Measurements from ENCODE around the gene MAP4K4. TPM values are rescaled to one million over a fixed set of nuclear protein-coding genes. Genes with fewer than 3 reads are reported as not detected.
A peak's percentile ranks its signal among the peaks of the same experiment; 100 is the strongest.

The MAP4K4 gene
- total RNA-seq, 1 experiment from 2014 or later = 252 TPM

DNA sequence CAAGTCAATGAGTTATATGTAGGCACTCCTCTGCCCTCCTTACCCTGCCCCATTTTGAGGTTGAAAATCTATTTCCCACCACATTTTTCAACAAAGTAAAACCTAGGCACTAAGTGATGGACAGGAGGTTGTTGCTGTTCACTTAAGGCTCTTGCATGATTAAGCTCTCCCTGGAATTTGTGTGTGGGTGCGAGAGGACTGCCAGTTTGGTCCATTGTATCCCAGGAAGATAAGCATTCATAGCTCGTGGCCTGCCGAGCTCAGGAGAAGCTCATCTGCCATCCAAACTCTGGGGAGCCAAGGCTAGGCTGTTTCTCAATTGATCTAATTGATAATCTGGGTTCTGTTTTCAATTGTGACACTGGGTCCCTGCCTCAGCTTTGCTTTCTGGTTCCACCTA is 4.7 kb upstream of the MAP4K4 start:
- DNase-seq (ENCODE audit: low read depth) = no peak

DNA sequence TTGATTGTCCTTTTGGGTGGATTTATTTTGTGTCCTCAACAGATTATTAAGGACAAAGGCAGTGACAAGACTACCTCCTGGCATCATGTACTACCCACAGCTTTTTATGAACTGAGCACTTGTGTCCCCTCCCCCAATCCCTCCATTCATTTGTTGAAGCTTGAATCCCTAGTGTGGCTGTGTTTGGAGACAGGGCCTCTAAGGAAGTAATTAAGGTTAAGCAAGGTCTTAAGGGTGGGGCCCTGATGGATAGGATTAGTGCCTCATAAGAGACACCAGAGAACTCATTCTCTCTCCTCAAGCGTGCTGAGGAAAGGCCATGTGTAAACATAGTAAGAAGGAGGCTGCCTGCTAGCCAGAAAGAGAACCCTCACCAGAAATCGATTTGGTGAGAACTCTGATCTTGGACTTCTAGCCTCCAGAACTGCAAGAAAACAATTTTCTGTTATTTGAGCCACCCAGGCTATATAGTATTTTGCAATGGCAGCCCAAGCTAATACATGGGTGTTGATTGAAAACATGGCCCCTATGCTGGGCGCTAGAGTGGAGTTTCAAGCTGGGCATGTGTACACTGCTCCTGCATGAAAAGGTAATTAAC is 3.4 kb upstream of the MAP4K4 start:
- no peak for DNase-seq (ENCODE audit: low read depth)

DNA sequence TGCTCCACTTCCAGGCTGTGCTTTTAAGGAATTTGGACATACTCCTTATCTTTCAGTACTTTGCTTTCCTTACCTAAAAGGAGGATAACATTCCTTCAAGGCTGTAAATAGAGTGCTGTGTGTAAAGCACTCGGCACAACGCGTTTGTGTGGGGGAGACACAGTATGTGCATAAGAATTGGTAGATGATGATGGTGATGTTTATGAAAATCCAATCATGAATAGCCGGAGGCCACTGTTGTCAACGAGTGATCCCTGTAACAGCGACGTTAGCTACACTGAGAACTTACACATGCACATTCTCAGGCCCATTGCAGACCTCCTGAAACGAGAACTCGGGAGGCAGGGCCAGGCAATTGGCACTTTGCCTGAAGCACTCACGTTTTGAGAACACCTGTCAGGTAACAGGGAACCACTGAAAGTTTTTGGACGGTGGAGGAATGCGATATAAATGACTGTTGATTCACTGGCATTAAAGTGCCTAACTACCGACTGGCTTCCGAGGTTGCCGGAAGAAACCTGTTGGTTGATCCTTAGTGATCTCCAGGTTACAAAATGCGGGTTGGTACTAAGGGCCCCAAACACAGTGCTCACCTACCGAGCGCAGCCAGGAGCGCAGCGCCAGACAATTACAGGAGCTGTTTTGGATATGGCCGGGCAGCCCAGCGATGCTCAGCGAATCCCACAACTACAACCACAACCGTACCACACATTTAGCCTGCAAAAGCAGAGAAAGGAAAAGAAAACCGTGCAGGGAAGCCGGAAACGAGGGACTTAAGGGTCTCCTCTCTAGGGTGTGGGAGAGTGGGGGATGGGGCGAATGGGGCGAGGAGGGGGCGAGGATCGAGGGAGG is 1.0 kb upstream of the MAP4K4 start:
- DNase-seq (ENCODE audit: low read depth) = no peak

DNA sequence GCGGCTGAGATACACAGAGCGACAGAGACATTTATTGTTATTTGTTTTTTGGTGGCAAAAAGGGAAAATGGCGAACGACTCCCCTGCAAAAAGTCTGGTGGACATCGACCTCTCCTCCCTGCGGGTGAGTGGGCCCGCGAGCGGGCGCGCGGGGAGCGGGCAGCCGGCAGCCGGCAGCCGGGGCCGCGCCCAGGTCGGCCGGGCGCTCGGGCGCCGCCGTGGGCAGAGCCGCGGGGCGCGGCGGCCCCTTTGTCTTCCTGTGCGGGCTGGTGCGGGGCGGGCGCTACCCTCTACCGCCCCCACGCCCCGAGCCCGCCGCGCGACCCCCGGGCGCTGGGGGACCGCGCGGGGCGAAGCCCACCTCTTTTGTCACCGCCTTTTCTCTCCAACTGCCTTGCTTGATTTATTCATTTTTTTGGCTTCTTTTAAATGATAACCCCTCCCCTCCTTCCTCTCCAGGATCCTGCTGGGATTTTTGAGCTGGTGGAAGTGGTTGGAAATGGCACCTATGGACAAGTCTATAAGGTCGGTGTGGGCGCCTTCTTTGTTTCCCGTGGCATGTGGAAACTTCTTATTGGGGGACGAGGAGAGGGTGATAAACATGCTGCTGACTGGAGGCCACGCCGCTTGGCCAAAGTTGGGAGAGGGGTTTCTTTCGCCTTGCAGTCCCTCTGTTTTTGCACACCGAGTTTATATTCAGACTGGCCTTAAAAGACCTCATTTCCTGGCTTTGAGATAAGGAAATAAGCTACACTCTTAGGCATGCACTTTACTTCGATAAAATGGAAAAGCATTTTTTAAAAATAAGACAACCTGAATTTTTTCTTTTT is 722 bp downstream of the MAP4K4 start:
- DNase-seq (ENCODE audit: low read depth) = no peak

DNA sequence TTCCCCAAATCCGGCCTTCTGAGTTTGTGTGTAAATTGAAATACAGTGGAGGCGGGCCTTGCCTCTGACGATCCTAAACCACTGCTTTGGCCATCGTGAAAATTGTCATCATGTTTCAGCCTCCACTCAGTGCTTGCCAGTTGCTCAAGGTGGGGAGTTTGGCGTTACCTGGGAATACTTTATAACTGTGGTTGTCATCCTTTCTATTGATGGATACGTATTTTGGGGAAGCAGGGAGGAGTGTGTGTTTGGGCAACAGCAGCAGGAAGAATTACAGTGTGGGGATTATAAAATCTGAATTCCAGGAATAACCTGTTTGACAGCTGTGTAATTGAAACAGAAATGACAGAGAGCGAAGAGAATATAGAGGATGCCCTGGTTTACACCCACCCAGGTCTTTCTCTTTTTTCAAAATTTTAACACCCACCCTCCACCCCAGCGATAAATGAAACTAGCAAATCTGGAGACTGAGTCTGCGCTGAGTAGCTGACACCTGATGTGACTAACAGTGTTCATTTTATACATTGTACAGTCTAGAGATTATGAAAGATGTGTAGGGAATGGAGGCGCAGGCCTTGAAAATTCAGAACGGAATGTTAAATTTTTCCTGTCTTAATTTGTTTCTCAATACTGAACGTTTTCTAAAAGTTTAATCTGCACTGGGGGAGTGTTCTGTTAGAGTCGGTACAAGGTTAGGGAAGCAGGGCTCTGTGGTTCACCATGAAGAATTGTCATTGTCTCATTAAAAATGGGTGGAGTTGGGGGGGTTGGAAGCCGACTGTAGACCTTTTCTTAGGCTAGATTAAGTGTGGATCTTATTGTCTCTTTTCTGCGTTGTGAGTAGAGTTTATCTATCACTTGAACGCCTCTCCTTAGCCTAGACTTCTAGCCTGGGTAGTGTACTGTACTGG is 1.6 kb downstream of the MAP4K4 start:
- DNase-seq (ENCODE audit: low read depth) = no peak

- peak; percentile 46 for DNase-seq (ENCODE audit: low read depth)
Measured at GRCh38 chr2:101699755-101700461, 2.4 kb downstream of the MAP4K4 start.

DNA sequence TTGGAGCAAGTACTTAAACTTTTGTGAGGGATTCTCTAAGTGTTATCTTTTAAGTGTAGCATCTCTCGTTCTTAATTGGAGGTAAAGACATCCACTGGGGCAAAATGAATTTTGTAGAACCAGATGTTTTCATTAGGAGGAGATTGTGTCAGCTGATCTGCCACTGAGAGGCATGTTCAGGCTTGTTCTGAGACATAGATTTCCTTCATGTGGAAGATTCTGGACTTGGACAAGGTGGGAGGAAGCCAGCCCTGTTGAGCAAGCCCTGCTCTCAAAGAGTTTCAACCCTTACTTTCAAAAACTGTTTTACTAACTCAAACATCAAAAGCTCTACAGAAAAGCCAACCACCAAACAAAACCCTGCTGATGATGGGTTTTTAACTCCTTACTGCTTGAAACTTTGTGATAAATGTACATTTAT is 6.5 kb downstream of the MAP4K4 start:
- peak; percentile 70 for DNase-seq (ENCODE audit: low read depth)

- peak; percentile 89 for DNase-seq (ENCODE audit: low read depth)
Measured at GRCh38 chr2:101704816-101705578, 7.5 kb downstream of the MAP4K4 start.

DNA sequence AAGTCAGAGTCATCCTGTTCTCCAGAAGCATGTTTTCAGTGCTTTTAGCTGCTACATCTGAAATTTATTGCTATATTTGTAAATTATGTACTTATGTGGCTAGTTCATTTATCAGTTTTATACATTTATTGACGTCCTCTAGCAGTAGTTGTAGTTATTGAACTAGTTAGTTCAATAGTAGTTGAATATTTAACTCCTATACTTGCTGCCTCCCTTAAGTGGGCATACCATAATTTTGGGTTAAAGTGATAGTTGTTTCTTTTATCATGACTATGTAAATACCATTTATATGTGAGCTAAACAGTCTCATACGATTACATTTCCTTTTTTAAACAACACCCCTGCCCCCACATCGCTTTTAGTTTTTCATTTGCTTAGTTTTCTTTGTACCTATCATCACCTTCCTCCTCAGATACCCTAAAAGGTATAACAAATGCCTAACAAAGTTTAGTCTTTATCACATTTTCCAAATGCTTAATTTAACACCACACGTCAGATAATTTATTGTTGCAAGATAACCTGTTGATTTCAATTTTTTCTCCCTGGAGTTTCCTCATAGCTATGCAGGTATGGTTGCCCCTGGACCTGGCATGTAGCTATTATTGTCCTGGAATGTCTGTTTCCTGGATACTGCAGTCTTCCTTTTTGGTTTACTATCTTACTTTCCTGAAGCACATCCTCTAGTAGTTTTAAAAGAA is 8.8 kb downstream of the MAP4K4 start:
- no peak for DNase-seq (ENCODE audit: low read depth)

- no peak for DNase-seq (ENCODE audit: low read depth)
Measured at GRCh38 chr2:101706819-101707177, 9.3 kb downstream of the MAP4K4 start.

DNA sequence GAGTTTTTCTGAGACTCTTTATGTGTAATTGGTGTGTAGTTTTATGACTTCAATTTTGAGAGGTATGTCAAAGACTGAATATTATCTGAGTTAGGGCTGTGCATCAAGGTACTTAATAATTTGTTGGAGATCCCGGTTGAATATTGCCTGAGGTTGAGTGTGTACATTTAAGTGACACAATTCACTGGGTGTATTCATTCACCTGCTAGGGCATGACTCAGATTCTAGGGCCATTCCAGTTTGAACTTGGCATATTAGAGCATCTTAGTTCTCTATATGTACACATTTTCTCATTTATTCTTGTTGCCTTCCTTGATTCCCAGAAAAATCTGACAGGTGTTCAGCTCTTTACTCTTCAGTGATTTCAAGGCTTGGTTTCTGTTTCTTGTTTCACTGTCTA is 12.5 kb downstream of the MAP4K4 start:
- no peak for DNase-seq (ENCODE audit: low read depth)

- peak; percentile 44 for DNase-seq (ENCODE audit: low read depth)
Measured at GRCh38 chr2:101710471-101711318, 13.2 kb downstream of the MAP4K4 start.

GRCh38 chr2:101714118-101714517 is 16.6 kb downstream of the MAP4K4 start:
- DNase-seq (ENCODE audit: low read depth) = no peak

DNA sequence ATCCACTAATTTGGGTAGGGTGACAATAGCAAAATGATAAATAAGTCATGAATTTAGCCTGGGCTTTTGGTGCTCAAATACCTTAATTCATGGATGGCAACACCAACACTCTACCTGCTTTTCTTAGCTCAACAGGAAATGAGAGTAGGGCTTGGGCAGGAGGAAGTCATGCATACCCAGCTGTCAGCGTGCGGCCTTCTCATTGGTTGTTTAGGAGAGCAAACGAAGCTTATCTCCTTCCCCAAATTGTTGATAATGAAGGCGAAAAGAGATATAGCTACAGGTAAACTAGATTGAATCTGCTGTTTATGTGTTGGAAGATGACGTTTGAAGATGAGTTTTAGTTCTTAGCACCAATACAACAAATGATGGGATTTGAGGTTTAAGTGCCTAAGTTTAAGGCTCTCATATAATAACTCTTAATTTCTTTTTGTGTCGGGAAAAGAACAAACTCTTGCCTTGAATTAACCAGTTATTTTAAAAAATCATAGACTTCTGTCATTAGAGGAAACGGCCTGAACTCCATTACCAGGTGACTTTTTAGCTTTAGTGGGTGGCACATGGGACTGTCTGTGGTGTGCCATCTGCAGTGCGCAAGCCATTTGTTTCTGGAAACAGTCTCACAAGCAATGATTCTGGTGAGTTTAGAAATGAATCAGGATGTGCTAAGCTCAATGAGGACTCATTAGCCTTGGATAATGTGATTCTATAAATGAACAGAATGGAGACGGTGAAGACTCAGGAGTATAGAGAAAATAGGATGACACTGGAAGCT is 19.8 kb downstream of the MAP4K4 start:
- DNase-seq (ENCODE audit: low read depth) = no peak

GRCh38 chr2:101718479-101718878 is 21.0 kb downstream of the MAP4K4 start:
- DNase-seq (ENCODE audit: low read depth) = no peak

DNA sequence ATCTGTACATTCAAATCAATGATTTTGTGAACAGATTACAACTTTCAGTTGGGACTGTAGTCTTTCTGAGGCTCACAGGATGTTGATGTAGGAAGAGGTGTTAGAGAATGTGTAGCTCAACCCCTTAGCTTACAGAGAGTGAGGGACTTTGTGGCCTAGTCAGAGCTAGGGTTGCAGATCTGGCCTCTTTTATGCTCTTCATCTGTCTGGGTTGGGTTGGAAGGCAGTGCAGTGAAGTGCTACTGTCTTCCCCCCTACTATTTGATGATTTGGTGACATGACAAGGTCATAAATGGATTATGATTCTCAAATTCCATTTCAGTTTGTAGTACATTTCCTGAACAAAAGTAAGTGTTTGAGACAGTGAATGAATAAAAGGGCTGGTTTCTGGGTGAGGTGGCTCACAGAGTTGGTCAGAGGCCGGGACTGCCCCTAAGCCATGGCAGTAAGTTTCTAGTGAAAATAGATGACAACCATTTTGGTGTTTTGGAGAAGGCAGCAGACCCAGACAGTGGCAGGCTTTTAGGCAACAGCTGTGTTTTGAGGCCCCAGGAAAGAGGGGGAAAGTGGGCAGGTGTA is 21.6 kb downstream of the MAP4K4 start:
- DNase-seq (ENCODE audit: low read depth) = no peak

- no peak for DNase-seq (ENCODE audit: low read depth)
Measured at GRCh38 chr2:101720732-101721131, 23.2 kb downstream of the MAP4K4 start.

Measured in LHCN-M2 (cell line).